Stomach (tissue), 4 donors: ENCODE results near the gene POLR1C.

Experiments used
- EP300 ChIP-seq: sonication (generic); formaldehyde crosslinking; IDR thresholded peaks from one replicate; pipeline ENCODE4 v1.6.1; 2017; ENCODE audit warnings: antibody characterized with exemption
- POLR2A ChIP-seq, 4 donors: fragments of 450-650 bp; IDR thresholded peaks; one replicate each; pipeline ENCODE4 v1.6.1; 2016; ENCODE audit warnings: antibody characterized with exemption in 4 of 4, control low read depth in 2 of 4, mild to moderate bottlenecking in 1 of 4, moderate library complexity in 1 of 4
- POLR2AphosphoS5 ChIP-seq, 3 donors: sonication (generic); formaldehyde crosslinking; IDR thresholded peaks; one replicate each; pipeline ENCODE4 v1.6.1; 2016; ENCODE audit warnings: antibody characterized with exemption in 3 of 3
- TF ChIP-seq, protein P1 (sequence below), 7 experiments: fragments of 450-650 bp in 4 of 7; fragments of 200-600 bp in 3 of 7; sonication (generic) in 3 of 7; IDR thresholded peaks; one replicate each; pipeline ENCODE4 v1.5.1; 2016 to 2019; ENCODE audit warnings: antibody characterized with exemption in 7 of 7, control low read depth in 2 of 7, mild to moderate bottlenecking in 1 of 7

DNA sequence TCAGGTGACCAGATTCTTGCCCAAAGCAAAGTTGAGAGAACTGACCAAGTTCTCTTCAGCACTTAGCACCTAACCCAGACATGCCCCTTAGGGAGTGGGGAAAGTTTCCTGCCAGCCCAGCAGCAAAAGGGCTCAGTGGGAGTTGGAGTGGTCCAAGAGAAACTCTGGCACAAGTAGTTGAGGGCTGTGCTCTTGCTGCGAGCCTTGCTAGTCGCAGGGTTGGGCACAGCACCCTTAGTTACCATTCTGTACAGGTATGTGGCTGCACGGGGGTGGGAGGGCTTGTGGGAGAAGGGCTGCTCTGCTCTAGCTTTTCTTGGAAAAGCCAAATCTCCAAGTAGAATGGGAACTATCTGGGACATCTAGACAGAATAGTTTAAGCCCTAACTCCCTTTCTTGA is 6.4 kb downstream of the POLR1C start:
- TF ChIP-seq, protein P1, sequence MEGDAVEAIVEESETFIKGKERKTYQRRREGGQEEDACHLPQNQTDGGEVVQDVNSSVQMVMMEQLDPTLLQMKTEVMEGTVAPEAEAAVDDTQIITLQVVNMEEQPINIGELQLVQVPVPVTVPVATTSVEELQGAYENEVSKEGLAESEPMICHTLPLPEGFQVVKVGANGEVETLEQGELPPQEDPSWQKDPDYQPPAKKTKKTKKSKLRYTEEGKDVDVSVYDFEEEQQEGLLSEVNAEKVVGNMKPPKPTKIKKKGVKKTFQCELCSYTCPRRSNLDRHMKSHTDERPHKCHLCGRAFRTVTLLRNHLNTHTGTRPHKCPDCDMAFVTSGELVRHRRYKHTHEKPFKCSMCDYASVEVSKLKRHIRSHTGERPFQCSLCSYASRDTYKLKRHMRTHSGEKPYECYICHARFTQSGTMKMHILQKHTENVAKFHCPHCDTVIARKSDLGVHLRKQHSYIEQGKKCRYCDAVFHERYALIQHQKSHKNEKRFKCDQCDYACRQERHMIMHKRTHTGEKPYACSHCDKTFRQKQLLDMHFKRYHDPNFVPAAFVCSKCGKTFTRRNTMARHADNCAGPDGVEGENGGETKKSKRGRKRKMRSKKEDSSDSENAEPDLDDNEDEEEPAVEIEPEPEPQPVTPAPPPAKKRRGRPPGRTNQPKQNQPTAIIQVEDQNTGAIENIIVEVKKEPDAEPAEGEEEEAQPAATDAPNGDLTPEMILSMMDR (IDR thresholded peaks at IDR 0.05): no peak
- TF ChIP-seq POLR2A (IDR thresholded peaks at IDR 0.05): no peak
- TF ChIP-seq EP300: no peak
- TF ChIP-seq POLR2AphosphoS5 (IDR thresholded peaks at IDR 0.05): no peak
